PC-3 (cell line): ENCODE results near the gene WDR53. TPM values are rescaled to one million over a fixed set of nuclear protein-coding genes. Genes with fewer than 3 reads are reported as not detected.
"Not testable (repeated sequence)": the region's sequence is repeated elsewhere in the genome, so short reads cannot be mapped to it uniquely, and the experiment has no call there.

ENCODE experiments used
- ATAC-seq: fragments of 200-7000 bp; cut with Tn5 transposase; 2 replicates; pipeline ENCODE4 v1.9.1; 2020; ENCODE audit warnings: mild to moderate bottlenecking, moderate library complexity
- BruUV-seq: library from RNA; stranded (reverse); fragments of 400-500 nt; replicated peaks from 2 replicates; lab custom pipeline; 2021; lab: Mats Ljungman, UMichigan
- CTCF ChIA-PET: fragments of 300-600 bp; sonication (Branson Sonifier 250); formaldehyde crosslinking; loops from one replicate; lab custom pipeline; 2022; ENCODE audit warnings: antibody characterized with exemption; lab: Charles Lee
- POLR2A ChIA-PET: fragments of 300-600 bp; sonication (Branson Sonifier 250); formaldehyde crosslinking; loops from one replicate; lab custom pipeline; 2022; ENCODE audit warnings: antibody characterized with exemption; ENCODE audit not compliant: unreplicated experiment; lab: Charles Lee
- DNase-seq: peaks from one replicate; pipeline ENCODE4 v3.0.0-alpha.2; 2015
- H2AFZ ChIP-seq: fragments of 300-600 bp; sonication (generic); 2 replicates; pipeline ENCODE4 v1.6.0; 2016; ENCODE audit warnings: antibody characterized with exemption, low read length
- H3F3A ChIP-seq: fragments of 300-600 bp; sonication (generic); one replicate; pipeline ENCODE4 v1.6.0; 2017; ENCODE audit warnings: antibody characterized with exemption, low read length, control low read depth, mild to moderate bottlenecking; ENCODE audit not compliant: unreplicated experiment
- H3K27ac ChIP-seq: fragments of 300-600 bp; sonication (generic); 2 replicates; pipeline ENCODE4 v1.5.1; 2016; ENCODE audit warnings: mild to moderate bottlenecking, low read length
- H3K27me3 ChIP-seq: fragments of 300-600 bp; sonication (generic); 2 replicates; pipeline ENCODE4 v1.6.1; 2016; ENCODE audit warnings: low read length, mixed read lengths
- H3K36me3 ChIP-seq: fragments of 300-600 bp; sonication (generic); 2 replicates; pipeline ENCODE4 v1.6.1; 2016; ENCODE audit warnings: low read depth, mixed run types, low read length, mixed read lengths
- H3K4me1 ChIP-seq: fragments of 300-600 bp; sonication (generic); 2 replicates; pipeline ENCODE4 v1.5.1; 2016; ENCODE audit warnings: low read length; ENCODE audit not compliant: insufficient read depth
- H3K4me2 ChIP-seq: fragments of 300-600 bp; sonication (generic); 2 replicates; pipeline ENCODE4 v1.6.0; 2016; ENCODE audit warnings: low read length
- H3K4me3 ChIP-seq: fragments of 300-600 bp; sonication (generic); 2 replicates; pipeline ENCODE4 v1.5.1; 2016; ENCODE audit warnings: mild to moderate bottlenecking, low read length, mixed read lengths
- H3K79me2 ChIP-seq: fragments of 300-600 bp; sonication (generic); 2 replicates; pipeline ENCODE4 v1.6.1; 2017; ENCODE audit warnings: low read length, mixed read lengths
- H3K9ac ChIP-seq: fragments of 300-600 bp; sonication (generic); 2 replicates; pipeline ENCODE4 v1.6.0; 2016; ENCODE audit warnings: mild to moderate bottlenecking, low read length
- H3K9me2 ChIP-seq: fragments of 300-600 bp; sonication (generic); replicated peaks from 2 replicates; pipeline ENCODE4 v1.6.1; 2016; ENCODE audit warnings: mixed run types, low read length, mixed read lengths
- H3K9me3 ChIP-seq: fragments of 300-600 bp; sonication (generic); 2 replicates; pipeline ENCODE4 v1.6.1; 2016; ENCODE audit warnings: low read length, mixed read lengths
- H4K20me1 ChIP-seq: fragments of 300-600 bp; sonication (generic); 2 replicates; pipeline ENCODE4 v1.6.1; 2016; ENCODE audit warnings: low read length, mixed read lengths
- CTCF ChIP-seq: fragments of 300-600 bp; sonication (generic); conservative IDR thresholded peaks from 2 replicates; pipeline ENCODE4 v1.5.1; 2017; ENCODE audit warnings: antibody characterized with exemption, low read depth, mild to moderate bottlenecking, low read length
- EZH2 ChIP-seq: fragments of 300-600 bp; sonication (generic); IDR thresholded peaks from one replicate; pipeline ENCODE4 v1.6.1; 2017; ENCODE audit warnings: antibody characterized with exemption, mild to moderate bottlenecking, low read length; ENCODE audit not compliant: unreplicated experiment
- EZH2phosphoT487 ChIP-seq: fragments of 300-600 bp; sonication (generic); IDR thresholded peaks from 2 replicates; pipeline ENCODE4 v1.6.1; 2018; ENCODE audit warnings: mild to moderate bottlenecking, antibody characterized with exemption, low read length, borderline replicate concordance
- intact Hi-C: fragments of 100-400 bp; cut with micrococcal nuclease; formaldehyde crosslinking; loops from 2 replicates; pipeline ENCODE4 v1.9.0; 2023
- total RNA-seq: library from RNA; depleted of rRNA; stranded (reverse); fragments of >200 nt; gene quantifications from 2 replicates; pipeline ENCODE4 v1.2.3, GENCODE V29; 2014

Gene WDR53
- total RNA-seq, 1 experiment from 2014 or later: 11.7 TPM

- H3K79me2 ChIP-seq: peaks cover 92% of the 10 kb centered on the region
- H3F3A ChIP-seq: no peaks in the 10 kb centered on the region
- H3K4me3 ChIP-seq: no peak overlapping the region
- ATAC-seq (no peak), DNase-seq (no peak)
- H3K9ac ChIP-seq: no peak overlapping the region
- peaks cover 1% of the 10 kb centered on the region; the same call in 1 of the 2 replicates for H3K36me3 ChIP-seq
- H3K4me1 ChIP-seq: peaks cover 12% of the 10 kb centered on the region
- CTCF ChIA-PET: no interaction called here
- intact Hi-C loops: no loop called here
- TF ChIP-seq EZH2phosphoT487 (no peak), EZH2 (no peak), CTCF (no peak)
- H3K9me2 ChIP-seq: no peaks in the 10 kb centered on the region
- no peaks in the 10 kb centered on the region for H3K9me3 ChIP-seq
- POLR2A ChIA-PET: no interaction called here
- H3K4me2 ChIP-seq: no peak overlapping the region
- no peak overlapping the region for H3K27ac ChIP-seq
- no TSS peak for BruUV-seq
- H2AFZ ChIP-seq: no peak overlapping the region
- H3K27me3 ChIP-seq: no peaks in the 10 kb centered on the region
- H4K20me1 ChIP-seq: 0 out of 2 replicates have a peak, but pooled peaks cover 7% of the 10 kb centered on the region
Measured at GRCh38 chr3:196572389-196572788, 4.0 kb upstream of the WDR53 start.

DNA sequence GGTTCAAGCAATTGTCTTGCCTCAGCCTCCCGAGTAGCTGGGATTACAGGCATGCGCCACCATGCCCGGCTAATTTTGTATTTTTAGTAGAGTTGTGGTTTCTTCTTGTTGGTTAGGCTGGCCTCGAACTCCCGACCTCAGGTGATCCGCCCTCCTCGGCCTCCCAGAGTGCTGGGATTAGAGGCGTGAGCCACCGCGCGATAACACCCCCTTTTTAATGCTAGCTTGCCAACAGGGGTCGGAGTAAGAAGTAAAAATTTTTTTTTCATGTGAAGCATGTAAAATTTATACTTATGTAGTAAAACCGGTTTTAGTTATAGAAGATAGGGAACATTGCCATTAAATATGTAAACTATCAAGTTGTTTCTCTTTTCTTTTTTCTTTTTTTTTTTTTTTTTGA lies 2.0 kb upstream of the WDR53 start:
- BruUV-seq, H3K9ac ChIP-seq, H3K9me3 ChIP-seq, H4K20me1 ChIP-seq, POLR2A ChIA-PET, H3K9me2 ChIP-seq, H3F3A ChIP-seq, H3K27me3 ChIP-seq, ATAC-seq, intact Hi-C loops, H3K36me3 ChIP-seq, H3K27ac ChIP-seq, DNase-seq, H2AFZ ChIP-seq: not testable (repeated sequence)
- Histone ChIP-seq H3K79me2 (peaks cover 81% of the 10 kb centered on the region), H3K4me2 (peak overlapping the region; percentile 80), H3K4me3 (peak overlapping the region; percentile 97), H3K4me1 (peaks cover 17% of the 10 kb centered on the region)
- CTCF ChIA-PET: interaction anchor here (0.7 kb wide), 2 partner anchors 19 to 1172 kb away, joined by 5 to 23 read pairs; no protein-coding TSS in a partner anchor

DNA sequence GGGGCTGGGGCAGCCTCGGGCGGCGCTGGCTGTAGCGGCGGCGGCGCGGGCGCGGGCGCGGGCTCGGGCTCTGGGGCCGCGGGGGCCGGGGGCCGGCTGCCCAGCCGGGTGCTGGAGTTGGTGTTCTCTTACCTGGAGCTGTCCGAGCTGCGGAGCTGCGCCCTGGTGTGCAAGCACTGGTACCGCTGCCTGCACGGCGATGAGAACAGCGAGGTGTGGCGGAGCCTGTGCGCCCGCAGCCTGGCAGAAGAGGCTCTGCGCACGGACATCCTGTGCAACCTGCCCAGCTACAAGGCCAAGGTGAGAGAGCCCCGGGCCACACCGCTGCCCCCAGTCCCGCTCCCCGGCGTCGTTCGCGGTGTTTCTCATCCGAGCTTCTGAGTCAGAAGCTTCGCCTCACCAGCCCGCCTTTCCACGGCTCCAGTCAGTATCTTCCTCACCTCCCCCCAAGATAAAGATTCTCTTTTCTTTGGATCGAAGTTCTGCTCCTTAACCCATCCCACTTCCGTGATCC lies 706 bp upstream of the WDR53 start:
- Histone ChIP-seq H4K20me1 (0 out of 2 replicates have a peak, but pooled peaks cover 7% of the 10 kb centered on the region), H3K27ac (no peak overlapping the region), H3K9ac (peak overlapping the region; percentile 92), H3F3A (no peaks in the 10 kb centered on the region), H2AFZ (peak overlapping the region; percentile 55), H3K4me3 (peak overlapping the region; percentile 97), H3K9me3 (no peaks in the 10 kb centered on the region), H3K4me2 (peak overlapping the region; percentile 80), H3K4me1 (peaks cover 26% of the 10 kb centered on the region), H3K79me2 (peaks cover 69% of the 10 kb centered on the region), H3K36me3 (no peaks in the 10 kb centered on the region), H3K27me3 (no peaks in the 10 kb centered on the region), H3K9me2 (no peaks in the 10 kb centered on the region)
- intact Hi-C loops: no loop called here
- TF ChIP-seq EZH2: no peak
- no peak for TF ChIP-seq CTCF
- TF ChIP-seq EZH2phosphoT487: no peak
- no TSS peak for BruUV-seq
- ATAC-seq (peak; percentile 60), DNase-seq (peak; percentile 40)
- ChIA-PET CTCF (interaction anchor here (0.9 kb wide), 1 partner anchor 40 kb away, joined by 3 read pairs; no protein-coding TSS in a partner anchor), POLR2A (interaction anchor here (0.6 kb wide), 2 partner anchors 28 to 299 kb away, joined by 3 to 4 read pairs; partner anchors contain the start of gene SENP5)
